HG03469 (cell line): Measurements from ENCODE around the gene PLXNA2.

Experiments
- ATAC-seq: cut with Tn5 transposase; IDR thresholded peaks from one replicate; pipeline ENCODE4 v1.9.1; 2021; ENCODE audit warnings: mild to moderate bottlenecking, moderate library complexity, moderate number of reproducible peaks; ENCODE audit not compliant: unreplicated experiment

Gene PLXNA2

DNA sequence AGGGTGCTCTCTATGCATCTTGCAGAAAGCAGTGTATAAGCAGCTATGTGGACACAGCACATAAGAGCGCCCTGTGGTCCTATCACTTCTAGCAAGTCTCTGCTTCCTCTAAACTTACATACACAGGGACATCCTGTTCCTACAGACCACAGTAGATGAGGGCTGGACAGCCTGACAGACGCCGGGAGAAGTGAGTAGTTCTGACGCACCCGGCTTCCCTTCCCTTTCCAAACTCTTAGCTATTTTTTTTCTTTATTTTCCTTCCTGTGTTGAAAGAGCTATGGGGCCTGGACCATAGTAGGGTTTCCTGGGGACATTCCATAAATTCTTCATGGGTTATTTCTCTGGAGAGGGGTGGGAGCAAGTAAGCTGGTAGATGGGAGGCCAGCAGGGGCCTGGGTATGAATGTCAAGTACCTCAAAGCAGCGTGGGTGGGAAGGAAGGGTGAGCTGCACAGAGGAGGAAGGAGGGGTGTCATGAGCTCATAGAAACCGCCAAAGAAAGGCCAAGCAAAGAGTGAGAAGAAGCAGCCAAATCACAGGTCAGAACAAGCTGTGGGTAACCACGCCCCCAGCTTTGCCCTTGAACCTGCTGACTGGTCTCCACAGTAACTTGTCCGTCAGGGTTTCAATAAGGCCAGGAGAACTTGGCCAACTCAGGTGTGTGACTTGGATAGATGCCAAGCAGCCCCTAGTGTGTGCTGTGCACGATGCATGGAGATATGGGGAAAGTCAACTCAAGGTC, 36.6 kb downstream of the PLXNA2 start:
- no peak for ATAC-seq

DNA sequence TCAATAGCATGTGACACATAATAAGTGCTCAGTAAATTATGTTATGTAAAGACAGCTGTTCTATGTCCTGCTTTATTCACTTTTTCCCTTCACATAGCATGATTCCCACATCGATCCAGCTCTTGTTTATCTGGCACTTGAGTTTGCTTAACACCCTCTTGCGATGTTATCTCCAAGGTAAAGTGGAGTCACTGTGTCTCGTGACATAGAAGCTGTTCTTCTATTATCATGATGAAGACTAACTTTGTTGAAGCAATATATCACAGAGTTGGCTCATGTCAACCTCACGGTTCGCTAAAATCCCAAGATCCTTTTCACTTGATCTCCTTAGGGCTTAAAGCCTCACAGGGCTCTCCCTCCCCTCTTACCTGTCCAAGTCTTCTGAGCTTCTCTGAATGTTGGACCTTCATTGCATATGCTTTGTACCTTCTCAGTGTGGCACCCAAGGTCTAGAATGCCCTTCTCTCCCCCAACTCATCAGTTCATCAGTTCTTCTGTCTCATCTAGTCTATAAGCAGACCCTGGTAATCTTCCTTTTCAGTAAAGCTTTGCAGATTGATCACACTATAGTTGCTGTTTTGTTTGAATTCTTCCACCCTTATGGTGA, 38.0 kb downstream of the PLXNA2 start:
- ATAC-seq, result no peak

DNA sequence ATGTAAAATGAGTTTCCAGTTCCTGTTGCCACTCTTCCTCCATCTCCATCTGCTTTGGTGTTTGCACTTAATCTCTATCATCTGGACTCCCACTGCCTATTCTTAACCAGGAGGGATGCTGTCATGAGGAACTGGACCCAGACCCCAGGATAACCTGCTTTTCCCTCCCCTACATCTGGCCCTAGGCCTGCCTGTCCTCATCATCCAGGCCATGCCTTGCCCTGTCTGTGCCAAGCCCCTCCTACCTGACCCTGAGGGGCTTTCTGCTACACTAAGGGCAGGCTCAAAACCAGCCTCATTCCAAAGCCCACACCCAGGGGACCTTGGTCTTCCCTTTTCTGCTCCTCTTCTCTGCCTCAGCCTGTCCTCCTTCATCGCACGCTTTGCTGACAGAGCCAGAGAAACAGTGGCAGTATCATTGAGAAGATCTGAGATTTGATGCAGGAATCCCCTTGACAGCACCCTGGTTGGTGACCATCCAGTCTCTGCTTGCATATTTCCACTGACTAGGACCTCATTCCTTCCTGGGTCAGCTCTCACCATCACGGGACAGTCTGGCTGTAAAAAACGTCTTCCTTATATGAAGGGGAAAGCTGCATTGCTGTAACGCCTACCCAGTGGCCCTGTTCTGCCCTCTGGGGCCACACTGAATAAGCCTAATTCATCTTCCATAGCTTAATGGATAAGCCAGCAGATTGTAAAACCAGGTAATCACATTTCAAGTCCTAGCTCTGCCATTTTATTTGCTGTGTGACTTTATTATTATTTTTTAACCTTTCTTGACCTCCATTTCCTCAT, 38.8 kb downstream of the PLXNA2 start:
- ATAC-seq, result no peak

DNA sequence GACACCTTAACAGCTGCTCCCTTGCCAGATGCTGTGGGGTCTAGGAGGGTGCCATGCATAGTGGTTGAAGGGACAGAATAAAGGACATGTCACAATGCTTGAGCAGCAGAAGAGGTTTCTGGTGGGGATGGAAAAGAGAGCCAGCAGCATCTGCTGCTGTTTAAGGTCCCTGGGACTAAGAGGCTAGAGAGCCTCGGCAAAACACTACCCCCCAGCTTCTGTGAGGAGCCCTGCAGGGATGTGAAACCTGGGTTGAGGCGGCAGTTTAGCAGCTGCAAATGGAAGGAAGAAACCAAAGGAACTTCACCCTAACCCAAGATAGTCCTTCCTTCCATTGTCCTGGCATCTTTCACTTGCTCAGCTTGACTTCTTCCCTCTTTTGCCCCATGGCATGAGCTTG, 39.4 kb downstream of the PLXNA2 start:
- ATAC-seq, result no peak

DNA sequence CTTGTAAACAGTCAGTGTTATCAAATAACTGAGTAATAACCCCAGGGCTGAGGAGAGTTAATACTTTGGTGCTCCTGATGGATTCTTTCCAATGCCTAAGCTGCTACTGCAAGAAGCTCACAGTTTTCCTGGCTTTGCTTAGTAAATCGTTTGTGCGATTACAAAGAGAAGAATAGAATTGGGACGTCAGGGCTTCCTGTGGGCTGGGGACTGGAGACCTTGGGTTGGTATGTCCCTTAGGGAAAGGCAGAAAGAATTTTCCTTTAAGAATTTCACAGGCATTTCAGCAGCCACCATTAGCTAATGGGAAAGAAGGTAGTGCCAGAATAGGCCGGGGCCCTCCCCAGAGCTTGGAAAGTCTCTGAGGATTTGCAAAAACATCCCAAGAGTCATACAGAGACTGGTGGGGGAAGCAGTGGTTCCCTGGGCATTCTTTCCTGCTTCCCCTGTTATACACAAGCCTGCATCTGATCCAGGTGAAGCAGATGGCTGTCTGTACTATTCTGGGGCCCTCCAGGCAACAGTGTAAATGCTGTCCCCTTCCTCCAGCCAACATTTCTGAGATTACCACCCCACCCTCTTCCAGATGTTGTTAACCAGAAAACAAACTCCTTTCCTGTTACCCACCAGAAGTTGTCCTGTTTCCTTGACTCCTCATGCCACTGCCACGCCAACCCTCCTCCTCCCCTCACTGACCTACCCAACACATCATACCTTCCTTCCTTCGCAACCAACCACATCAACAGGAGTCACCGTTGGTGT, 40.2 kb downstream of the PLXNA2 start:
- ATAC-seq, result no peak

DNA sequence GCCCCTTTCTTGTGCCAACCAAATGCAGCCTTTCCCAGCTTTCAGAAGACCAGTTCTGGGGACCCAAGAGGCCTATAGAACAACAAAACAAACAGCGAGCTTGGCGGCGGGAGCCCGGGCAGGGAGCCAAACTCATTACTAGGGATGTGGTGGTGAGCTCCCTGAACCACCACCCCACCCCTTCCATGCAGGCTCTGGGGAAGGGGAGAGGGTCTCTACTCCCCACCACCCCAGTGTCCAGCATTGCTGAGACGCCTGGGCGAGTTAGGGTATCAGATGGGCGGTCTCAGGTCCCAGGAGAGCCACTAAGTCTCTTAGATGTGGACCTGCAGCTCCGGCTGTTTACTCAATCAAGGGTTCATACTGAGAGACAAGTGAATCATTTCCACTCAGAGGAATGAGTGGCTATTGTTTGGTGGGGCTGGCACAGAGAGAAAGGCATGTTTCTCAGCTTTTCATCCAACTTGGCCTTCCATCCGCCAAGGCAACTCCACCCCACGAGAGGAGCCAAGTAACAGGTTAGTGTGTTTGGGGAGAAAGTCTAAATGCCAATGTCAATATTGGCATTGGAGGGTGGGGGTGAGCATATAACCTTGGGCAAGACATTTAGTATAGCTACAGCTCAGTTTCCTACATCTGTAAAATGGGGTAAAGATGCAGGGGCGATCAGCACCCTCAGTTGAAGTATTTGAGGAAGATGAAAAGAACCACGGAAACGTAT, 40.9 kb downstream of the PLXNA2 start:
- ATAC-seq, result no peak

DNA sequence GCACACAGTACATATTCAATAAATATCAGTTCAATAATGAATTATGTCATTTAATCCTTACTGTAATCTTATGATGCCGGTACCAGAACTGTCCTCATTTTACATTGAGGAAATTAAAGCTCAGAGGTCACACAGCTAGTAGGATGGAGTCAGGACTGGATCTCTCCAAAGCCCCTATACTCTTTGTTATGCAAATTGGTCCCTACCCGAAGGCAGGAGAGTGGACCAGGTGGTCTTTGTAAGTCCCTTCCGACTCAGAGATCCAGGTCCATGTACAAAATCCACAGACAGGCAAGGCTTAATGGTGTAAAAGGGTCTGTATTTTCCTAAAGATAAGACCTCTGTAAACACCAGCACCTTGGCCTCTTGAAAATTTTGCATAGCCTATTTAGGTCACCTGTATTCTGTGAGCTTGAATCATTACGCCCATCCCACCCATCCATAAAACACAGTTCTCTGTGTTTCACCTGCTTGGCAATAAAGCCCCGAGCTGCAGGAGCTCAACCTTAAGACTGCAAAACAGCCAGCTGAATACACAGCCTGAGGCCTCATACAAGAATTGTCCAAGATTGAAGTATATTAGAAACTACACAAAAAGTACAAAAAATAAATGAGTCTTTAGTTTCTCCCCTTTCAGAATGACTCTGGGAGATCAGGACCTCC, 41.7 kb downstream of the PLXNA2 start:
- no peak for ATAC-seq

DNA sequence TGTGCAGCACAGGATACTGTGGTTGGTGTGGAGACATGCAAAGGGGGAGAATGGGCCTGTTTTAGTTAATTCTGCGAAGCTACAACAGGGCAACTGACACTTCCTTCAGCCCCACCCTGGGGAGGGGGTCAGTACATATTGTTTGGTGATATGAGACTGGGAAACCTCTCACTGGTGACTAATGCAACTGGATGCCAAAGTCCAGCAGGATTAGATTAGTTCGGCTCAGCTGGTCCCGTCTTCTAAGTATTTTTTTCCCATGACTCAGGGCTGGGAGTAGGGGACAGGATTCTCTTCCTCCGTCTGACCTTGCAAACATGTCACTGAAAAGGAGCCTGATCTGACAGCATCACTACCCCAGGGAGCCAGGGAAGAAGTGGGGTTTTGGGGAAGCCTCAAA, 43.0 kb downstream of the PLXNA2 start:
- no peak for ATAC-seq

DNA sequence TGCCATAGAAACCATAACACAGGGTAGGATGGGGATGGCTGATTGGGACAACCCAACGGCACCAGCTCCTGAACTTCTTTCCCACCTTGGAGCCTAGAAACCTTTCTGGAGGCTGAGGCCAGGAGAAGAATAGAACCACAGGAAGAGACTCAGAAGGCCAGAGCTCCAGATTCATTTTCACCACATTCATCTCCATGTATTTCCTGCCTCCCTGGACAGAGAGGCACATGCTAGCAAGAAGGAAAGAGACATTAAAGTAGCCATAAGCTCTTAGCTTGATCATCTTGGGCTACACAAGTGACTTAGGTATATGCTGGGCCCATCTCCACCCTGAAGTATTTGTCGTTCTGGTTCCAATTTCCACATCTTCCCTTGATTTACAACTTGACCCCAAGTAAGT, 44.1 kb downstream of the PLXNA2 start:
- ATAC-seq, result no peak

DNA sequence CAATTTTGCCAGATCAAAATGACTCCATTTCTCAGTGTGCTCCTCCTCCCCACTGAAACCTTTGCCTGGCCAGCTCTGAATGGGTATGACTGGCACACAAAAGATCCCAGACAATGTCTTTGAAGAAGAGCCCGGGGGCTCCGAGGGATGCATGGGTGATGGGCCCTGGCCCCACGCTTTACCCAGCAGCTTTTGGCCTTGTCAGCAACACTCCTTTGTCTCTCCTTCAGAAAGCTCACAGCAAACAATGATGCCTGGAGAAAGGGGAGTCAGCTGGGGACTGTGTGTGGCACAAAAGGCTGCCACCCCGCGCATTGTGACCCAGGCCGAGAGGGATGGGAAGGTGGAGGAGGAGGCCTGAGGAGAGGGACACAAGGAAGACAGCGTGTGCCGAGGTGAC, 45.9 kb downstream of the PLXNA2 start:
- ATAC-seq, result no peak

DNA sequence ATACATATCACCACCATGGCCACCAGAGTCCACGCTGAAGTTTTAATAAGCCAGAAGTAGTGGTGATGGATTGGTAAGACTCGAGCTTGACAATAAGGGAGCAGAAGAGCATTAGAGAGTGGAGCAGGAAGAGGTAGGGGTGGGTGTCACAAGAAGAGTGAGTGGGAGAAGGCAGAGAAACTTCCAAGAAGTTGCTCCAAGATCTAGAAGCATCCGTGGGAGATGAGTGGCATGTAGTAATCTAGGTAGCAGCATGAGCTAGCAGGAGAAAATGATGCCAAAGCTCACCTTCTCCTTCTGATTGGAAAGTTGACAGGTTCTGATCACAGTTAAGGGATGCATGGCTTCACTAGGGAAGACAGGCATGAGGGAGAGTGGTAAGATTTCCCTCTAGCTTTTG, 49.2 kb downstream of the PLXNA2 start:
- ATAC-seq, result no peak

DNA sequence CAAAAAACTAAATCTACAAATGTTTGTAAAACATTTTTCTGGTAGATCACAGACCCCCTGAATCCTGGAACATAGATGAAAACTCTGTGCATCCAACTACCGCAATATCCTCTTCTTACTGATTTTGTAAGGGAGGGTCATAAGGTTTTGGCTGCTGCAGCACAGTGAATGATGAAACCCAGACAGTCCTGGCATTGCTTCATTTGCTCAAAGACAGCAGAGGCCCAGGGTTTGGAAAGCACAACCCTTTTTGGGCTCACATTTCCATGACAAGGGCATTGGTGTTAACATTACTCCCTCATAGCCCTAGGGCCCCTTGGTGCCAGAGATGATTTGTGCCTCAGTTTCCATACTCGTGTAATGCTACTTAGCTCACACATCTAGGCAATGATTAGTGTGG, 51.2 kb downstream of the PLXNA2 start:
- ATAC-seq, result no peak

DNA sequence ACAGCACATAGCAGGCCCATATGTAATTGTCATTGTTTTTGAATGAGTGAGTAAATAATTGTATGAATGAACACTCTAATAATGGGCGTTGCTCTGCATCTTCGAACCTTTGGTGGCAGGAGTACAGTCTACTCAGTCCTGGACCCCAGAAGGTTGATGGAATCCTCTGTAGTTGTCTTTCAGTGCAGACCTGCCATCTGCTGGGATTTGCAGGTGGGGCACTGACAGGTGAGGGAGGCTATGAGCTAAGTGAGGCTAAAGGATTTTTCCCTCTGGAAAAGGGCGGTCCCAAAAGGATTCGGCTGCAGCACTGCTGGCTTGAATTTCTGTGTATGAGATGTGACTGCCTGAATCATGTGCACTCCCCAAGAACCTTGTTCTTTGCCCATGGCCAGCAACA, 53.4 kb downstream of the PLXNA2 start:
- ATAC-seq, result no peak

DNA sequence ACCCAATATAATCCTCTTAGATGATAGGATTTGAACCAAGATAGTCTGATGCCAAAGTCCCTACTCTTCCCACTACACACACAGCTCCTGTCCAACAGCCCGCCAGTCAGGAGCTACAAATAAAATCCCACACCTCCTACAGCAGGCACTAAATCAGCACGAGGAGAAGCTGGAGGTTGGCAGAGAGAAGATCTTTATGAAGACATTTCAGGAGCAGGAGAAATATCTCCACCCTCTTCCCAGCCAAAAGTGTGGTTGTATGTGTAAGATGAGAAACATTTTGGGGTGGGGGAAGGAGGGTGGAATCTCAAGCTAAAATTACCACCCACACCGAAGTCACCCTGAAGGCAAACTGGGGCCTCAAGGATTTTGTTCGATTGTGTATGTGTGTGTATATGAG, 54.5 kb downstream of the PLXNA2 start:
- no peak for ATAC-seq

DNA sequence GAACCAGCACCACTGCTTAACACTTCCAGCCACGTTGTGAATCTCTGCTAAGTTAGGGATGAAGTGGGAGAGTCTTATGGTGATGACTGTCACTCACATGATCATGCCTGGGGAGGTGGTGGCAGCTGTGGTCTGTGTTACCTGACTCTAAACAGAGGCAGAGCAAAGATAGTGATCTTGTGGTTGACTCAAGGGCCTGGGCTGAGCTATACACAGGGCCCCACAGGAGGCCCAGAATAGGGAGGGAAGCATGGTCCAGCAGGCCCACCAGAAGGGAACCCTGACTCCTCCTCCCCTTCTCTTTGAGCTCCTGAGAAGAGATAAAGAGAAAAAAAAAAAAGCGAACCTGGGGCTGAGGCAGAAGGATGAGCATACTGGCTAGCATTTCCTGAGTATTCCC, 55.0 kb downstream of the PLXNA2 start:
- peak; percentile 74 for ATAC-seq

DNA sequence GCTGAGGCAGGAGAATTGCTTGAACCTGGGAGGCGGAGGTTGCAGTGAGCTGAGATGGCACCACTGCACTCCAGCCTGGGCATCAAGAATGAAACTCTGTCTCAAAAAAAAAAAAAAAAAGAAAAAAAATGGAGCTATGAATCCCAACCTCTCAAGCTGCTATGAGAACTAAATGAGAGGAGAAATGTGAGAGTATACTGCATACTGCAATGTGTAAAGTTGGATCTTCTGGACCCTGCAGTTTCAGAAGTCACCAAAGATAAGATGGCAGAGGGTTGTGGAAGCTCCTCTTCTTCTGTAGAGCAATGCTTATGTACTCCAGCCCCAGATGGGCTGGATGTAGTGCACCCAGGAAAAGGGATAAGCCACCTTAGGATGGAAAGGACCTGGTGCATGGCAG, 55.6 kb downstream of the PLXNA2 start:
- ATAC-seq, result no peak

DNA sequence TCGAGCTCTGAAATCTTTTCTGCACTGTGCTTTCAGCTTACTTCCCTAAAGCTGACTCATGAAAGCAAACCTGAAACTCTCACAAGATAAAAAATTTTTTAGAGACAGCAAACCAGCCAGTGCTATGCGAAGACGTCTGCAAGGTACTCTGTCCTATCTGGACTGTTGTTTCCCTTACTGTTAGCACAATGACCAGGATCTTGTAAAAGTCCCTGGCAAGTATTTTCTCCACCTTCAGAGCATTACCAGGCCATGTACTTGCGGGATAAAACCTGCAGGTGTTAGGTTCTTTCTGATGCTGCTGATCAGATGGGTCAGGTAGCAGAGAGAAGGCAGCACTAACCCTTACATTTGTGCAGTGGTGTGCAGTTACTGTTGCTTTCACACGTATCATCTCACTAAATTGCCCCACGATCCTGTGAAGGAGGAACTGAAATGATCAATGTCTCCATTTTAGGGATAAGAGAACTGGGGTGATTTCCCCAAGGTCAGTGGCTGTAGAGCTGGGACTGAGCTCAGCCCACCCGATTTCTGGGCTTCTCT, 56.6 kb downstream of the PLXNA2 start:
- ATAC-seq, result peak; percentile 57

DNA sequence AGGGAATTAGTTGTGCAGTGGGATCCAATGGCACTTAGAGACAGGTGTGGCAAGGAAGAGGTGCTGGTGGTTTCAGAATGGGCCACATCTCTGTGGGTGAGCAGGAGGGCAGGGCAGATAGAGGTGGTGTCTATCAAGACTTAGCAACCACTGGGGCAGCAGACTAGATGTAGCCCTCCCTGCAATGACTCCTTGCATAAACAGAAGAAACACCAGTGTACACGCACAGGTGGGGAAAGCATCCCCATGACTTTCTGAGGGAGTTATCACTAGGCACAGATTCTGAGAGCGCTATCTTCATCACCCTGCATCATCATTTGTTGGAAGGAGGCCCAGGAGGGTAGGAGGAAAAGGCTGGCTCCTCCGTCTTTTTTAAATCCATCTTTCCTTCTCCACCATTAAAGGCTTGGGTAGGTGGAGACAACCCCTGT, 58.4 kb downstream of the PLXNA2 start:
- ATAC-seq, result no peak

DNA sequence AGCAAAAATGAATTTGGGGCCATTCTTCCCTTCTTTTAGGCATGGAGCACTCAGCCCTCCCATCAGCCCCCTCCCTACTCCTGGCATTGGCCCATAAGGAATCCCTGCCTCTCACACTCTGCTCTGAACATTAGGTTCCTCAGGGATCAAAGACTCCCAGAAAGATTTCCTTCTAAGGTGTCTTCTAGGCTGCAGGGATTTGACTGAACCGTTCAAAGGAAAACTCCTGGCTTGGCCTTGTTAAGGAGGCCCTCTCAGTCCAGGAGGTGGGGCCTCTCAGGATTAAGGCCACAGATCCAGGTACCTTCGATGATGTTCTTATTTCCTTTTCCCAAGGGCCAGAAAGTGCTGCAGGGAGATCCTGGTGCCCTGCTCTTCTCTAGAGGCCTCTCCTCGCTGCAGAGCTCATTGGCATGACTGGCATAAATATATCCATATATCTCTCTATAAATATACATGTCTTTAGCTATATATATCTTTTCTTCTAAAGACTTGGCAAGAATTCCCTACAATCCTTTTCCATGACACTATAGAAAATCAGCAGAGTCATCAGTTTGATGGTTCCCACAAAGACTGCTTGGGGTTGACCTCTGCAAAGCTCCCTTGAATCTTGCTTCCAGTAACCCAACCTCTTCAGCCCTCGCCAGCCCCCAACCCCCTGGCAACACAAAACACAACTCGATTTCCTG, 59.1 kb downstream of the PLXNA2 start:
- ATAC-seq, result no peak
